Peyer's patch (tissue), 4 donors: ENCODE results near the gene SLC66A2. TPM values are rescaled to one million over a fixed set of nuclear protein-coding genes. Genes with fewer than 3 reads are reported as not detected.
A peak's percentile ranks its signal among the peaks of the same experiment; 100 is the strongest.

Source experiments
- DNase-seq, 3 donors: peaks; one replicate each; pipeline ENCODE4 v3.0.0-alpha.2; 2017 to 2019
- H3K27ac ChIP-seq, 4 donors: fragments of 200-600 bp; sonication (generic); one replicate each; pipeline ENCODE4 v1.5.1; 2016 to 2019
- H3K27me3 ChIP-seq, 2 donors: fragments of 200-600 bp; sonication (generic); one replicate each; pipeline ENCODE4 v1.5.1; 2019
- H3K36me3 ChIP-seq, 3 donors: fragments of 200-600 bp; sonication (generic); one replicate each; pipeline ENCODE4 v1.5.1; 2016 to 2019
- H3K4me1 ChIP-seq, 4 donors: fragments of 200-600 bp; sonication (generic); one replicate each; pipeline ENCODE4 v1.5.1; 2016 to 2019
- H3K4me3 ChIP-seq, 4 donors: fragments of 200-600 bp; sonication (generic); 1 replicate in 3 of 4; 2 replicates in 1 of 4; pipeline ENCODE4 v1.5.1; 2016 to 2019; ENCODE audit warnings: mild to moderate bottlenecking in 1 of 4
- H3K9me3 ChIP-seq, 4 donors: fragments of 200-600 bp; sonication (generic); one replicate each; pipeline ENCODE4 v1.5.1; 2016 to 2019; ENCODE audit warnings: mild to moderate bottlenecking in 1 of 4
- POLR2A ChIP-seq, 2 donors: fragments of 450-650 bp; IDR thresholded peaks; one replicate each; pipeline ENCODE4 v1.5.1; 2017; ENCODE audit warnings: antibody characterized with exemption in 2 of 2, mild to moderate bottlenecking in 2 of 2, moderate library complexity in 2 of 2
- total RNA-seq, 4 donors: library from RNA; depleted of rRNA; stranded (reverse); fragments of >200 nt; gene quantifications; one replicate each; pipeline ENCODE4 v1.1.0, GENCODE V29; 2016
- TF ChIP-seq, protein P1 (sequence below), 6 experiments: fragments of 450-650 bp in 4 of 6; fragments of 200-600 bp in 2 of 6; sonication (generic) in 1 of 6; IDR thresholded peaks; one replicate each; pipeline ENCODE4 v1.5.1; 2017 to 2019; ENCODE audit warnings: antibody characterized with exemption in 6 of 6, mild to moderate bottlenecking in 3 of 6, moderate library complexity in 1 of 6

Gene SLC66A2
- total RNA-seq, 4 donors from 2014 or later: 28.0 to 41.4 (median 34.9) TPM

- Histone ChIP-seq H3K36me3 (no peaks in the 10 kb centered on the region), H3K9me3 (no peaks in the 10 kb centered on the region), H3K27me3 (no peaks in the 10 kb centered on the region), H3K27ac (no peak overlapping the region), H3K4me1 (peaks cover 0 to 7% (median 0%) of the 10 kb centered on the region in 4 donors), H3K4me3 (no peak overlapping the region)
- TF ChIP-seq, protein P1, sequence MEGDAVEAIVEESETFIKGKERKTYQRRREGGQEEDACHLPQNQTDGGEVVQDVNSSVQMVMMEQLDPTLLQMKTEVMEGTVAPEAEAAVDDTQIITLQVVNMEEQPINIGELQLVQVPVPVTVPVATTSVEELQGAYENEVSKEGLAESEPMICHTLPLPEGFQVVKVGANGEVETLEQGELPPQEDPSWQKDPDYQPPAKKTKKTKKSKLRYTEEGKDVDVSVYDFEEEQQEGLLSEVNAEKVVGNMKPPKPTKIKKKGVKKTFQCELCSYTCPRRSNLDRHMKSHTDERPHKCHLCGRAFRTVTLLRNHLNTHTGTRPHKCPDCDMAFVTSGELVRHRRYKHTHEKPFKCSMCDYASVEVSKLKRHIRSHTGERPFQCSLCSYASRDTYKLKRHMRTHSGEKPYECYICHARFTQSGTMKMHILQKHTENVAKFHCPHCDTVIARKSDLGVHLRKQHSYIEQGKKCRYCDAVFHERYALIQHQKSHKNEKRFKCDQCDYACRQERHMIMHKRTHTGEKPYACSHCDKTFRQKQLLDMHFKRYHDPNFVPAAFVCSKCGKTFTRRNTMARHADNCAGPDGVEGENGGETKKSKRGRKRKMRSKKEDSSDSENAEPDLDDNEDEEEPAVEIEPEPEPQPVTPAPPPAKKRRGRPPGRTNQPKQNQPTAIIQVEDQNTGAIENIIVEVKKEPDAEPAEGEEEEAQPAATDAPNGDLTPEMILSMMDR (IDR thresholded peaks at IDR 0.05): no peak
- no peak for TF ChIP-seq POLR2A (IDR thresholded peaks at IDR 0.05)
- peak in 2 of 3 donors; percentile 34 to 36 for DNase-seq
Observed at GRCh38 chr18:79855147-79855933, 96.1 kb downstream of the SLC66A2 start.

DNA sequence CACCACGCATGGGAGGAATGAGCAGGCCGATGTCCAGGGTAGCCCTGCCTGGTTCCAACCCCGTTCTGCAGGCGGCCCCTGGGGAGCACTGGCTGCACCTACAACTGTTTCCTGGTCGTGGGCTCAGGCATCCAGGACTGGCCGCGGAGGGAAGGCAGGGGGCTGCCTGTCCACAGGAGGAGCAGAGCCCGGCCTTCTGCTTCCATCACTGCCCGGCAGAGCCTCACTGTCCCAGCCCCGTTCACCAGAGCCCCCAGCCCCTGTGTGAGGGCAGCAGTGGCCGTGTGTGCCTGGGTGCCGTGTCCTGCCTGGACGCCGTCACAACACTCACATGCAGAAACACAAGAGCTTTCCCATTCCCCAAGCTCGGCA, 97.5 kb downstream of the SLC66A2 start:
- no peak overlapping the region for H3K4me3 ChIP-seq
- H3K4me1 ChIP-seq: peaks cover 0 to 7% (median 0%) of the 10 kb centered on the region in 4 donors
- H3K27me3 ChIP-seq: no peaks in the 10 kb centered on the region
- no peak overlapping the region for H3K27ac ChIP-seq
- peak; percentile 12 to 34 (median 26) for DNase-seq
- no peaks in the 10 kb centered on the region for H3K9me3 ChIP-seq
- TF ChIP-seq, protein P1 (IDR thresholded peaks at IDR 0.05): no peak
- no peak for TF ChIP-seq POLR2A (IDR thresholded peaks at IDR 0.05)
- H3K36me3 ChIP-seq: no peaks in the 10 kb centered on the region

DNA sequence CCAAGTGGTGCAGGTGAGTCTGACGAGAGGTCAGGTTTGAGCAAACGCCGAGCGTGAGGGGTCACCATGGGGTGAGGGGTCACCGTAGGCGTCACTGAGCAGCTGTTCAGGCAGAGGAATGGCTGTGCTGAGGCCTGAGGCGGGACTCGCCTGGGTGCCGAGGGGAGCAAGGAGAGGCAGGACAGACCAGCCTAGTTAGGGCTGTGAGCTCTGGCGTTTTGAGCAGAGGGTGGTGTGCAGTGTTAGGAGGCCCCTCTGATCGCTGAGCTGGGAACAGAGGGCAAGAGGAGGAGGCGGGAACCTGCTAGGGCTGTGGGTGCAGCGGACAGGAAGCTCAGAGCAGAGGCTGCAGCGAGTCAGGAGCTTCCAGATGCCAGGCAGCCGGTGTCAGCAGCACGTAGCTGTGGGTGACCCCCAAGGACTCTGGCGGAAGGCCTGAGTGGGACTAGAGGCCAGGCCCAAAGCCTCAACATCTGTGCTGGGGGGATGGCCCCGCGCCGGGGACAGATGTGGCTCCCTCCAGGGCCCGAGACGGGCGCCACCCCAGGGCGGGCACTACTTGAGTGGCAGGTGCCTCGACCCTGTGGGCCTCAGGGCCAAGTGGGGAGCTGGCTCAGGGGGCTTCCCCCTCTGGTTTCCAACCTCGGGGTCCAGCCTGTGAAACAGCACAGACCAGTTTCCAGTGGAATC, 98.0 kb downstream of the SLC66A2 start:
- H3K4me3 ChIP-seq: no peak overlapping the region
- H3K4me1 ChIP-seq: peaks cover 0 to 7% (median 0%) of the 10 kb centered on the region in 4 donors
- H3K36me3 ChIP-seq: no peaks in the 10 kb centered on the region
- H3K9me3 ChIP-seq: no peaks in the 10 kb centered on the region
- no peak overlapping the region for H3K27ac ChIP-seq
- TF ChIP-seq, protein P1 (IDR thresholded peaks at IDR 0.05): no peak
- TF ChIP-seq POLR2A (IDR thresholded peaks at IDR 0.05): no peak
- H3K27me3 ChIP-seq: no peaks in the 10 kb centered on the region
- DNase-seq: peak in 2 of 3 donors; percentile 10 to 35

DNA sequence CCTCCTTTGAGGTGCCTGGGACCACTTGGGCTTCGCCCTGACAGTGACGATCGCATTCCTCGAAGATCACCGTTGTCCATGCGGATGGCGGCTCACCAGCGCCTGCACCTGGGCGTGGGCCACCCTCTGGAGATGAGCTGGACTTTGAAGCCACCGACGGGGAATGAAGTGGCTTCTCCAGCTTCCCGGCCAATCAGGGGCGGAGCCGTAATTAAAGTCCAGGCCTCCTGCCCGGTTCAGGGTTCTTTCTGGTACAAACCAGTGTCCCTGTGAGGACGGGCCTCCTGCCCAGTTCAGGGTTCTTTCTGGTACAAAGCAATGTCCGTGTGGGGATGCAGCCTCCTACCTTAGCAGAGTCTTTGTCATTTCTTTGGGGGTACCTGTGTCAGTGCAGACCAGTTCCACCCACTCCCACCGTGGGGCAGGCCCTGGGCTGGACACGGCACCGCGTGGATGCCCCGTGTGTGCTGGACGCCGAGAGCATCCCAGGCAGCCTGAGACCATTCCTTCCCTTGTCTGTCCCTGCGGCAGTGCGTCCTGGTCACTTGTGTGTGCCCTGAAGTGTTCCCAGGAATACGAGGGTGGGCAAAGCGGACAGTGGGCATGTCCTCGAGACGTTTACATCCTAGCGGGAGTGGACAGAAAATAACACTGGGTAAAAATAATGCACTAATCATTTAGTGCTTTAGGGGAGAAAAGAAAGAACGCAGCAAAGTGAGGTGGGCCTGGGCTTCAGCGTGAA, 98.7 kb downstream of the SLC66A2 start:
- no peaks in the 10 kb centered on the region for H3K36me3 ChIP-seq
- peak in 2 of 3 donors; percentile 12 to 34 for DNase-seq
- no peak for TF ChIP-seq POLR2A (IDR thresholded peaks at IDR 0.05)
- TF ChIP-seq, protein P1 (IDR thresholded peaks at IDR 0.05): no peak
- no peak overlapping the region for H3K4me3 ChIP-seq
- H3K9me3 ChIP-seq: no peaks in the 10 kb centered on the region
- H3K4me1 ChIP-seq: peaks cover 0 to 7% (median 0%) of the 10 kb centered on the region in 4 donors
- H3K27ac ChIP-seq: no peak overlapping the region
- H3K27me3 ChIP-seq: no peaks in the 10 kb centered on the region

Other genes starting within 250 kb of the SLC66A2 start
- gene KCNG2, start 153.7 kb downstream of the SLC66A2 start, total RNA-seq: 1 to 10 TPM in 3 of 4 donors, not detected in 1; 2.3 to 3.8 (median 3.2) TPM
- 10 to 100 TPM; 14.9 to 64.9 (median 47.8) TPM for gene HSBP1L1, start 13.0 kb upstream of the SLC66A2 start, total RNA-seq
- gene TXNL4A, start 36.9 kb upstream of the SLC66A2 start, total RNA-seq: 10 to 100 TPM; 14.0 to 44.5 (median 19.4) TPM
- gene RBFA, start 82.8 kb upstream of the SLC66A2 start, total RNA-seq: 10 to 100 TPM in 2 of 4 donors, 1 to 10 TPM in 2; 2.5 to 20.8 (median 13.6) TPM
- 10 to 100 TPM; 18.9 to 26.7 (median 24.0) TPM for gene ADNP2, start 157.6 kb upstream of the SLC66A2 start, total RNA-seq